Fibroblast of mammary gland (primary cell): ENCODE results near the gene RAD50.

ENCODE experiments used
- DNase-seq: peaks from one replicate; pipeline ENCODE4 v3.0.0-alpha.2; 2010; ENCODE audit warnings: low read depth
- H3K4me3 ChIP-seq: 2 replicates; pipeline ENCODE4 v1.5.1; 2011; ENCODE audit warnings: low read depth, mild to moderate bottlenecking, low read length, moderate library complexity; ENCODE audit not compliant: control insufficient read depth
- CTCF ChIP-seq: conservative IDR thresholded peaks from 2 replicates; pipeline ENCODE4 v1.5.1; 2011; ENCODE audit warnings: low read depth, low read length, inconsistent platforms; ENCODE audit not compliant: control insufficient read depth, insufficient read depth

RAD50 gene

GRCh38 chr5:132656774-132657355, 100.1 kb downstream of the RAD50 start:
- peak overlapping the region; percentile 24 for H3K4me3 ChIP-seq
- TF ChIP-seq CTCF: no peak
- DNase-seq: no peak

GRCh38 chr5:132657676-132658380, 101.1 kb downstream of the RAD50 start, which contains the start of gene IL13:
Gene IL13 (plus strand): TSS chr5:132658173. CDS start chr5:132658187, 14 bp downstream.
- TF ChIP-seq CTCF: no peak
- DNase-seq: no peak
- no peak within 1 kb of the TSS for H3K4me3 ChIP-seq

GRCh38 chr5:132658381-132659302, 101.9 kb downstream of the RAD50 start:
- DNase-seq: no peak
- TF ChIP-seq CTCF: no peak
- no peak overlapping the region for H3K4me3 ChIP-seq

- no peak overlapping the region for H3K4me3 ChIP-seq
- DNase-seq: no peak
- no peak for TF ChIP-seq CTCF
These were observed 103.1 kb downstream of the RAD50 start for GRCh38 chr5:132659598-132660493.

- no peak overlapping the region for H3K4me3 ChIP-seq
- TF ChIP-seq CTCF: no peak
- DNase-seq: peak; percentile 15
These were observed 104.6 kb downstream of the RAD50 start for GRCh38 chr5:132661231-132662003.
